ENCODE data around the gene GAN. TPM values are rescaled to one million over a fixed set of nuclear protein-coding genes. Genes with fewer than 3 reads are reported as not detected.
A peak's percentile ranks its signal among the peaks of the same experiment; 100 is the strongest.

GAN gene
- total and polyA plus RNA-seq, 8 donors = 3.2 to 8.1 (median 3.8) TPM

GRCh38 chr16:81321039-81321438 is 6.3 kb downstream of the GAN start:
- H3K4me3 ChIP-seq = no peak overlapping the region
- TF ChIP-seq CTCF (IDR thresholded peaks at IDR 0.05) = no peak
- DNase-seq = no peak
- intact Hi-C loops (cut with DNase I) = no loop called here
- H3K4me1 ChIP-seq = peaks cover 0 to 18% of the 10 kb centered on the region in 2 donors
- H3K36me3 ChIP-seq = no peaks in the 10 kb centered on the region
- no peak overlapping the region for H3K27ac ChIP-seq
- no peak for ATAC-seq
- no peaks in the 10 kb centered on the region for H3K27me3 ChIP-seq
- no peaks in the 10 kb centered on the region for H3K9me3 ChIP-seq

GRCh38 chr16:81321536-81321935 is 6.8 kb downstream of the GAN start:
- DNase-seq (no peak), ATAC-seq (no peak)
- no peak for TF ChIP-seq CTCF (IDR thresholded peaks at IDR 0.05)
- Histone ChIP-seq H3K27me3 (no peaks in the 10 kb centered on the region), H3K36me3 (no peaks in the 10 kb centered on the region), H3K27ac (no peak overlapping the region), H3K4me3 (no peak overlapping the region), H3K4me1 (peaks cover 0 to 13% of the 10 kb centered on the region in 2 donors), H3K9me3 (no peaks in the 10 kb centered on the region)
- intact Hi-C loops (cut with DNase I) = no loop called here

GRCh38 chr16:81324808-81325207 is 10.0 kb downstream of the GAN start:
- Histone ChIP-seq H3K27me3 (no peaks in the 10 kb centered on the region), H3K27ac (no peak overlapping the region), H3K9me3 (no peaks in the 10 kb centered on the region), H3K4me1 (no peaks in the 10 kb centered on the region), H3K4me3 (no peak overlapping the region), H3K36me3 (no peaks in the 10 kb centered on the region)
- TF ChIP-seq CTCF (IDR thresholded peaks at IDR 0.05) = no peak
- intact Hi-C loops (cut with DNase I) = no loop called here
- no peak for DNase-seq
- ATAC-seq = no peak

- no peak overlapping the region for H3K4me3 ChIP-seq
- TF ChIP-seq CTCF (IDR thresholded peaks at IDR 0.05) = no peak
- DNase-seq (no peak), ATAC-seq (no peak)
- no peaks in the 10 kb centered on the region for H3K36me3 ChIP-seq
- no peak overlapping the region for H3K27ac ChIP-seq
- intact Hi-C loops (cut with DNase I) = no loop called here
- H3K9me3 ChIP-seq = no peaks in the 10 kb centered on the region
- no peaks in the 10 kb centered on the region for H3K27me3 ChIP-seq
- H3K4me1 ChIP-seq = no peaks in the 10 kb centered on the region
These were observed 12.2 kb downstream of the GAN start for GRCh38 chr16:81327011-81327410.

GRCh38 chr16:81327447-81328196 is 12.9 kb downstream of the GAN start:
- Histone ChIP-seq H3K27me3 (no peaks in the 10 kb centered on the region), H3K4me3 (no peak overlapping the region), H3K36me3 (no peaks in the 10 kb centered on the region), H3K27ac (no peak overlapping the region), H3K9me3 (no peaks in the 10 kb centered on the region), H3K4me1 (no peaks in the 10 kb centered on the region)
- ATAC-seq (peak; percentile 71), DNase-seq (no peak)
- intact Hi-C loops (cut with DNase I) = no loop called here
- no peak for TF ChIP-seq CTCF (IDR thresholded peaks at IDR 0.05)
